Astrocyte (in vitro differentiated cells and primary cell): ENCODE measurements around the gene PMS2.

Source experiments
- EZH2 ChIP-seq: IDR thresholded peaks from 2 replicates; pipeline ENCODE4 v1.6.1; 2012; ENCODE audit warnings: mild to moderate bottlenecking, low read length, inconsistent platforms; ENCODE audit not compliant: insufficient read depth
- TF ChIP-seq, protein P1 (sequence below): IDR thresholded peaks from 2 replicates; pipeline ENCODE4 v1.5.1; 2011; ENCODE audit warnings: low read depth, mild to moderate bottlenecking, inconsistent platforms, low read length, moderate library complexity; ENCODE audit not compliant: insufficient read depth

DNA sequence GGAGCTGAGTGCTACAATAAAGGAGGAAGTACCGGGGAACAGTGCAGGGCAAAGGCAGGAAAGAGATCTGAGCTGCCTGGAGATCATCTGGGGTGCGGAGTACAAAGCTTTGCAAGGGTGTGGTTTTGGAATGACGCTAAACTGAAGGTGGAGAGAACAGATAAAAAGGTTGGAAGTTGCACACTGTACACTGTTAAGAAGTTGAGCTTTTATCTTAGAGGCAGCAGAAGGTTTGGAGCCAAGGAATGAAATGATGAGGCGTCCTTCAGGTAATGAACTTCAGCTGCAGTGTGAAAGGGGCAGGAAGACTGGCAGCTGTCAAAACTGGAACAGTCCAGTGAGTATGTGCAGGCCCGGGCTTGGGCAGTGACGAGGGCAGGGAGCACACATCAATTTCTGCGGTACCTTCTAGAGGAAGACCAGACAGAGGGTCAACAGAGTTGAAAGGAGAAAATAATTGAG lies 15.2 kb upstream of the PMS2 start:
- TF ChIP-seq, protein P1, sequence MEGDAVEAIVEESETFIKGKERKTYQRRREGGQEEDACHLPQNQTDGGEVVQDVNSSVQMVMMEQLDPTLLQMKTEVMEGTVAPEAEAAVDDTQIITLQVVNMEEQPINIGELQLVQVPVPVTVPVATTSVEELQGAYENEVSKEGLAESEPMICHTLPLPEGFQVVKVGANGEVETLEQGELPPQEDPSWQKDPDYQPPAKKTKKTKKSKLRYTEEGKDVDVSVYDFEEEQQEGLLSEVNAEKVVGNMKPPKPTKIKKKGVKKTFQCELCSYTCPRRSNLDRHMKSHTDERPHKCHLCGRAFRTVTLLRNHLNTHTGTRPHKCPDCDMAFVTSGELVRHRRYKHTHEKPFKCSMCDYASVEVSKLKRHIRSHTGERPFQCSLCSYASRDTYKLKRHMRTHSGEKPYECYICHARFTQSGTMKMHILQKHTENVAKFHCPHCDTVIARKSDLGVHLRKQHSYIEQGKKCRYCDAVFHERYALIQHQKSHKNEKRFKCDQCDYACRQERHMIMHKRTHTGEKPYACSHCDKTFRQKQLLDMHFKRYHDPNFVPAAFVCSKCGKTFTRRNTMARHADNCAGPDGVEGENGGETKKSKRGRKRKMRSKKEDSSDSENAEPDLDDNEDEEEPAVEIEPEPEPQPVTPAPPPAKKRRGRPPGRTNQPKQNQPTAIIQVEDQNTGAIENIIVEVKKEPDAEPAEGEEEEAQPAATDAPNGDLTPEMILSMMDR, result no peak
- TF ChIP-seq EZH2, result no peak
